Measurements from ENCODE around the gene PTPRN2.

PTPRN2 gene

GRCh38 chr7:158448430-158449100, 139.1 kb downstream of the PTPRN2 start:
- H3K27ac Mint-ChIP-seq: no peak overlapping the region

GRCh38 chr7:158447506-158448171, 140.0 kb downstream of the PTPRN2 start:
- DNase-seq: no peak
- peaks cover 20% of the 10 kb centered on the region for H3K27me3 Mint-ChIP-seq (ENCODE audit: low read depth, poor library complexity)
- H3K27ac Mint-ChIP-seq: no peak overlapping the region
- H3K36me3 Mint-ChIP-seq (ENCODE audit: low read depth): no peaks in the 10 kb centered on the region
- no peaks in the 10 kb centered on the region for H3K9me3 Mint-ChIP-seq
- H3K4me3 Mint-ChIP-seq: no peak overlapping the region
- no peaks in the 10 kb centered on the region for H3K4me1 Mint-ChIP-seq
- TF ChIP-seq CTCF (IDR thresholded peaks at IDR 0.05): no peak

More at GRCh38 chr7:158448430-158449100, 139.1 kb downstream of the PTPRN2 start:
- H3K4me3 Mint-ChIP-seq: no peak overlapping the region
- no peak for DNase-seq
- no peak for TF ChIP-seq CTCF (IDR thresholded peaks at IDR 0.05)
- H3K27me3 Mint-ChIP-seq (ENCODE audit: low read depth, poor library complexity): peaks cover 20% of the 10 kb centered on the region
- peaks cover 2% of the 10 kb centered on the region for H3K9me3 Mint-ChIP-seq
- no peaks in the 10 kb centered on the region for H3K4me1 Mint-ChIP-seq
- no peaks in the 10 kb centered on the region for H3K36me3 Mint-ChIP-seq (ENCODE audit: low read depth)

- Mint-ChIP-seq H3K4me1 (no peaks in the 10 kb centered on the region), H3K27ac (no peak overlapping the region), H3K27me3 (ENCODE audit: low read depth, poor library complexity) (peaks cover 17% of the 10 kb centered on the region), H3K4me3 (no peak overlapping the region), H3K9me3 (no peaks in the 10 kb centered on the region), H3K36me3 (ENCODE audit: low read depth) (no peaks in the 10 kb centered on the region)
- DNase-seq: no peak
- no peak for TF ChIP-seq CTCF (IDR thresholded peaks at IDR 0.05)
Observed at GRCh38 chr7:158447151-158447505, 140.5 kb downstream of the PTPRN2 start.

- Mint-ChIP-seq H3K4me1 (no peaks in the 10 kb centered on the region), H3K27ac (no peak overlapping the region), H3K27me3 (ENCODE audit: low read depth, poor library complexity) (peaks cover 16% of the 10 kb centered on the region), H3K9me3 (no peaks in the 10 kb centered on the region), H3K4me3 (no peak overlapping the region), H3K36me3 (ENCODE audit: low read depth) (no peaks in the 10 kb centered on the region)
- DNase-seq: no peak
- no peak for TF ChIP-seq CTCF (IDR thresholded peaks at IDR 0.05)
Observed at GRCh38 chr7:158446706-158447105, 140.9 kb downstream of the PTPRN2 start.

- no peak for TF ChIP-seq CTCF (IDR thresholded peaks at IDR 0.05)
- H3K36me3 Mint-ChIP-seq (ENCODE audit: low read depth): no peaks in the 10 kb centered on the region
- peaks cover 15% of the 10 kb centered on the region for H3K27me3 Mint-ChIP-seq (ENCODE audit: low read depth, poor library complexity)
- DNase-seq: no peak
- H3K4me3 Mint-ChIP-seq: no peak overlapping the region
- no peak overlapping the region for H3K27ac Mint-ChIP-seq
- H3K4me1 Mint-ChIP-seq: no peaks in the 10 kb centered on the region
- peaks cover 3% of the 10 kb centered on the region for H3K9me3 Mint-ChIP-seq
Observed at GRCh38 chr7:158446281-158446680, 141.3 kb downstream of the PTPRN2 start.

All from nephron progenitor cell (in vitro differentiated cells).